KOPT-K1 (cell line): ENCODE measurements around the gene CTSE.

Source experiments
- H3K27ac ChIP-seq: fragments of 200-600 bp; sonication (generic); 2 replicates; pipeline ENCODE4 v1.5.1; 2016; ENCODE audit warnings: antibody characterized with exemption, mild to moderate bottlenecking, low read depth, low read length; ENCODE audit not compliant: poor library complexity, severe bottlenecking
- H3K36me3 ChIP-seq: fragments of 200-600 bp; sonication (generic); 2 replicates; pipeline ENCODE4 v1.5.1; 2017; ENCODE audit warnings: antibody characterized with exemption, mild to moderate bottlenecking, low read length, moderate library complexity; ENCODE audit not compliant: insufficient read depth
- H3K9me3 ChIP-seq: fragments of 200-600 bp; sonication (generic); 2 replicates; pipeline ENCODE4 v1.5.1; 2017; ENCODE audit warnings: antibody characterized with exemption, low read length, mild to moderate bottlenecking; ENCODE audit not compliant: insufficient read depth, poor library complexity, severe bottlenecking

Gene CTSE

GRCh38 chr1:205965036-205965884, 58.4 kb downstream of the CTSE start:
- H3K36me3 ChIP-seq: no peaks in the 10 kb centered on the region
- H3K9me3 ChIP-seq: no peaks in the 10 kb centered on the region
- no peak overlapping the region for H3K27ac ChIP-seq

DNA sequence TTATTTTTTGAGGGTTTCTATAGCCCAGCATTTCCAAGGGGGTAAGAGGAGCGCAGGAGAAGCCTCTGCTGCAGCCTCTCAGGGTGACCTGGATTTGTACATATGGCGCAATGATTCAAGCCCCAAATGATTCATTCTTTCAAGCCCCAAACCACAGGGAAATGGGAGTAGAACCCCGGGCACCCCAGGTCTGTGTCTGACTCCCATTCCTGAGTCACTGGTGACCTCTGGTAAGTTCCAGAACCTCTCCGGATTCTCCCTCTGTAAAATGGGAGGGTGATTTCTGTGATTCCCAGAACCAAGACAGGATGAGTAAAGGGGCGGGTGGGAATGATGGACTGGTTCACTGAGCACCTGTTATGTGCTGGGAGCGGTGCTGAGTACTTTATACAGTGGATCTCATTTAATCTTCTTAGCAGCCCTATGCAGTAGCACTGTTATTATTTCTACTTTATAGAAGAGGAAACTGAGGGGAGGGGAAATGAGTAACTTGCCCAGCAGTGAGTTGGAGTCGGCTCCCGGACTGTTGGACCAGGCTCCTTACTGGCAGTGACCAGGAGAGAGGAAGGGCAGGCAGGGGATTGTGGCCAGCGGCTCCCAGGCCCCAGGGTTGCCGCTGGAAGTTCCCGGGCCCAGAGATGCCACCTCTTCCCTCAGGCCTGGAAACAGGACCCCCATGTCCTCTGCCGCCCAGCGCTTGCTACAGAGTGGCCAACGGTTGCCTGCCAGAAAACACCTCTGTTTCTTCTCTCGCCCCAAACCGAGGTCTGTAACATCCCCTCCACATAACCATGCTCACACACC, 60.1 kb downstream of the CTSE start:
- Histone ChIP-seq H3K9me3 (no peaks in the 10 kb centered on the region), H3K27ac (no peak overlapping the region), H3K36me3 (no peaks in the 10 kb centered on the region)

GRCh38 chr1:205962821-205963221, 60.9 kb downstream of the CTSE start:
- H3K36me3 ChIP-seq: no peaks in the 10 kb centered on the region
- H3K27ac ChIP-seq: no peak overlapping the region
- no peaks in the 10 kb centered on the region for H3K9me3 ChIP-seq

DNA sequence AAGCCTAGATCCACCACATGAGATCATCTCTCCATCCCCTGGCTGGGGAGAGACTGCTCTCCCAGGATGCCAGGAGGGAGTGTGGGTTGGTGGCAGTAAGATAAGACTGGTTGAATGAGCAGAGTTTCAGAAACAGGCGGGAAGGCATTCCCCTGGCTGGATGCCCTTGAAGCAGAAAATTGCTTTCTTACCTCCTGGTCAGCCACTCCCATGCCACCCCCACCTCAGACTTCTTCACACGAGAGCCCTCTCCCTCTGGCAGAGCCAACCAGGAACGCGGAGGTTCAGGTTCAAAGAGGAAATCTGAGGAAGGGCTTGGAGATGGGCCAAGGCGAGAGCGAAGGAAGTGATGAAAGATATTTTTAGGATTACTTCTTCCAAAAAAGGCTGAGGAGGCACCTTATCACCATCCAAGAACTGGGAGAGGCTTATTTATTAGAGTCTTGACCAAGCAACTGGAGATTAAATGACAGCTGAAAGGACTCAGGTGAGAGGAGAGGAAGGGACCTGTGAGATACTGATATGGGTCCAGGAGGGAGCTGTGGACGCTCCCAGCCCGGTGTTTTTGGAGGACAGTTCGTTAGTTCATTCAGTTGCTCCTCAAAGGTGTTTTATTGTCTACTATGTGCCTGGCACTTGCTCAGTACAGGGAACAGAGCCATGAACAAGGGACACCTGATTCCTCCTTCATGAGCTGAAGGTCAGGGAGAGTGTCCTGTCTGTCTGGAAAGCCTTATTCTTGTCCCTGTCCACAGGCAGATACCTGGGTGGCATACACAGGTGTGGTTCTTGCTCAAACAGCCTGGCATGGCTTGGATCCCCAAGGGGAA, 61.5 kb downstream of the CTSE start:
- H3K9me3 ChIP-seq: no peaks in the 10 kb centered on the region
- no peaks in the 10 kb centered on the region for H3K36me3 ChIP-seq
- H3K27ac ChIP-seq: no peak overlapping the region

GRCh38 chr1:205961405-205961804, 62.3 kb downstream of the CTSE start:
- Histone ChIP-seq H3K27ac (no peak overlapping the region), H3K36me3 (no peaks in the 10 kb centered on the region), H3K9me3 (no peaks in the 10 kb centered on the region)

GRCh38 chr1:205959789-205960188, 63.9 kb downstream of the CTSE start:
- Histone ChIP-seq H3K36me3 (no peaks in the 10 kb centered on the region), H3K27ac (no peak overlapping the region), H3K9me3 (no peaks in the 10 kb centered on the region)
